Stimulated activated CD4-positive, alpha-beta T cell treated with anti-CD3 and anti-CD28 coated beads, TNF-alpha, amount 100 ng/mL, for 48 hours (primary cell): ENCODE data around the gene TPST1.
"Not testable (repeated sequence)": the region's sequence is repeated elsewhere in the genome, so short reads cannot be mapped to it uniquely, and the experiment has no call there.

Source experiments
- DNase-seq, 3 donors: peaks; one replicate each; pipeline ENCODE4 v3.0.0-alpha.2; 2020; ENCODE audit warnings: low read depth in 3 of 3

TPST1 gene

DNA sequence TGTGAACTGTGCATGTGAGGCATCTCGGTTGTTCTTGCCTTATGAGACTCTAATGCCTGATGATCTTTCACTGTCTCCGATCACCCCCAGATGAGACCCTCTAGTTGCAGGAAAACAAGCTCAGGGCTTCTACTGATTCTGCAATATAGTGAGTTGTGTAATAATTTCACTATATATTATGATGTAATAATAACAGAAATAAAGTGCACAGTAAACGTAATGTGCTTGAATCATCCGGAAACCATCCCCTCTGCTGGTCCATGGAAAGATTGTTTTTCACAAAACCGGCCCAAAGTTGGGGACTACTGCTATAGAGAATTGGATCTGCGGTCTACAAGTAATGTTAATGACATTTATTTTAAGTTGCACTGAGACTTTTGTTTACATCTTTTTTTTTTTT lies 126.7 kb downstream of the TPST1 start:
- no peak for DNase-seq

- no peak for DNase-seq
These were observed 128.3 kb downstream of the TPST1 start for GRCh38 chr7:66333443-66333842.

- no peak for DNase-seq
These were observed 130.2 kb downstream of the TPST1 start for GRCh38 chr7:66335318-66335717.

DNA sequence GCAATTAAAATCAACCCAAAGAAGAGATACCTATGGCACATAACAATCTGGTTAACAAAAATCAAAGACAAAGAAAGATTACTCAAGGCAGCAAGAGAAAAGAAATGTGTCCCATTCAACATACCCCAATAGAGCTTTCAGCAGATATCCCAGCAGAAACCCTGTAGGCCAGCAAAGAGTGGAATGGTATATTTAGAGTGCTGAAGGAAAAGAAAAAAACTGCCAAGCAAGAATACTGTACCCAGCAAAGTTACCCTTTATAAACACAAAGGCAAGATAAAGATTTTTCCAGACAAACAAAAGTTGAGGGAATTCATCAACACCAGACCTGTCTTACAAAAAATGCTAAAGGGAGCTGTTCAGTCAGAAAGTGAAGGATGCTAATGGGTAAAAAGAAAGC lies 131.6 kb downstream of the TPST1 start:
- DNase-seq = no peak

DNA sequence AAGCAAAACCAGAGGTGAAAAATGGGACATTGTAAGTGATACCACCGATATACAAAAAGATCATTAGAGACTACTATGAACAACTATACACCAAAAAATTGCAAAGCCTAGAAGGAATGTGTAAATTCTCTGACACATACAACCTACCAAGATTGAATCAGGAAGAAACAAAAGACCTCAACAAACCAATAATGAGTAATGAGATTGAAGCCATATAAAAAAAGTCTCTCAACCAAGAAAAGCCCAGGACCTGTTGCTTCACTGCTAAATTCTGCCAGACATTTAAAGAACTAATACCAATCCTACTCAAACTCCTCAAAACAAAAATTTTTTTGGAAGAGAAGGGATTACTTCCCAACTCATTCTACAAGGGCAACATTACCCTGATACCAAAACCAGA lies 134.0 kb downstream of the TPST1 start:
- DNase-seq = no peak

DNA sequence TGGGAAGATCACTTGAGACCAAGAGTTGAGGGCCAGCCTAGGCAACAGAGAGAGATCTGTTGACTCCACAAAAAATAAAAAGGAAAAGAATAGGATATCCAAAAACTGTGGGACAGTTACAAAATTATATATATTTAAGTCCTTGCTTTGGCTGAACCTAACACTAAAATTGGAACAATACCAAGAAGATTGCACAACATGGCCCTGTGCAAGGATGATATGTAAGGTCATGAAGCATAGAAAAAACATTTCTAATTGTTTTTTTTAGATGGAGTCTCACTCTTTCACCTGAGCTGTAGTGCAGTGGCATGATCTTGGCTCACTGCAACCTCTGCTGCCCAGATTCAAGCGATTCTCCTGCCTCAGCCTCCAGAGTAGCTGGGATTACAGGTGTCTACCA lies 139.0 kb downstream of the TPST1 start:
- DNase-seq = no peak

DNA sequence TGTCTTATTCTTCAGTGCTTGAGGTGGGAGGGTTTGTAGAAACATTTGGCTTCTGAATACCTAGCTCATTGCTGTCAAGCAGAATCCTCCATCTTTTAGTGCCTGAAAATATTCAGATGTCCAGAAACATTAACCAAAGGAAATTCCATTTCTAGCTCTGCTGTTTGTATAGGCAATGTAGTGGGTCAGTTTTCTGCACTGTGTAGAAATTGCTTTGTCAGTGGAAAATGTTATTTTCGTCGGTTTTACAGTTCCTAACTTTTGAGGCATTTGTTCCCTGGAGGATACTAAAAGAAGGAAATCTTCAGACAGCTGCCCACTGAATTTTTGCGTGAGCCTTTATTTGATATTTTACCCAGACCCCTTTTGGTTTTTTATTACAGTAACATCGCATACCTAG lies 143.4 kb downstream of the TPST1 start:
- DNase-seq = no peak

- DNase-seq = no peak
These were observed 143.8 kb downstream of the TPST1 start for GRCh38 chr7:66348959-66349358.

DNA sequence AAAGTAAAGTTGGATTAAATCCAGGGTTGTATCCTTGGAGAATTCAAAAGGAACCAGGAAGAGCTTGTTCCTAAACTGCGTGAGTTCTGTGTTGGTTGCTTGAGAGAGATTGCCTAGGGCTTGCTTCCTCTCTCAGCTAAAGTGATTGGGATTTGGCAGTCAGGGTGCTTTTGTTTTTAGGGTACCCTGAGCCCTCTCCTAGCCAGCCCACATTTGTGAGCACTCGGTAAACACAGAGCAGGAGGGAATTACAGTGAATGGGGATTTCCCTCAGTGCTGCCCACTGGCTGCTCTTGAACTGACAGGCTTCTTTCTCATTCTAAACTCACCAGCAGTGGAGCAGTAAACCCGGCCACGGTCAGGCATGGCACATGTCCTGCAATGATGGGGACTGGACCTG lies 146.9 kb downstream of the TPST1 start:
- DNase-seq = no peak

DNA sequence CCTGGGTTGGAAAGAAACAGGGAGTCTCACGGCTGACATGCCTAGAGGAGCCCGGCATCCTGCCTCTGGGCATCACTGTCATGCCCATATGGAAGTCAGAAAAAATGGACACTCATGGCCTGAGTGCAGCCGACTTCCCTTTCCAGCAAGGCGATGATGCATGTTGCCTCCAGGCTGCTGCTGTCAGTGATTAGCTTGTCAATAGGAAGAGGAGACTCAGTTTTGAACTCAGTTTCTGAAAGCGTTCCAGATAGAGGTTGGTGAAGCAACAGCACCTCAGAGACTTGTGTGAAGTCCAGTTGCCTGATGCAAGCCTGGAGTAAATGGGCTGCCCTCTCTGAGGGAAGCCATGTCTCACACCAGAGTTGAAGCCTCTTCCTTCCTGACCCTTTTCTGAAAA lies 148.4 kb downstream of the TPST1 start:
- no peak for DNase-seq

- DNase-seq = no peak
These were observed 150.6 kb downstream of the TPST1 start for GRCh38 chr7:66355756-66356155.

DNA sequence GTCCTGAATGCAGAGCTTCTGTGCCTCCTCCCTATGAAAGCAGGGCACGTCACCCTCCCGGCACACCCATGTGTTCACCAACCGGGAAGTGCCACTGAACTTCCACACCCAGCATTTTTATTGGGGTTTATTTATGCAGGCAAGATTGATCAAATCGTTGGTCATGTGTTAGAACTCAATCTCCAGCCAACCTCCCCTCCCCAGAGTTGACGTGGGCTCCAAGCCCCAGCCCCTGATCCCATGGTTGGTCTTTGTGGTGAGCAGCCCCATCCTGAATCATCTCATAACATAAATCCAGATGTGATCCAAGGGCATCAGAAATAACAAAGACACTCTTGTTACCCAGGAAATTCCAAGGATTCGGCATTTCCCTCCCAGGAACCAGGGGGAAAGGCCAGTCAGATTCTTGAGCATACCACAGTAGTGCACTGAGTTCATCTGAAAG lies 151.2 kb downstream of the TPST1 start:
- no peak for DNase-seq

DNA sequence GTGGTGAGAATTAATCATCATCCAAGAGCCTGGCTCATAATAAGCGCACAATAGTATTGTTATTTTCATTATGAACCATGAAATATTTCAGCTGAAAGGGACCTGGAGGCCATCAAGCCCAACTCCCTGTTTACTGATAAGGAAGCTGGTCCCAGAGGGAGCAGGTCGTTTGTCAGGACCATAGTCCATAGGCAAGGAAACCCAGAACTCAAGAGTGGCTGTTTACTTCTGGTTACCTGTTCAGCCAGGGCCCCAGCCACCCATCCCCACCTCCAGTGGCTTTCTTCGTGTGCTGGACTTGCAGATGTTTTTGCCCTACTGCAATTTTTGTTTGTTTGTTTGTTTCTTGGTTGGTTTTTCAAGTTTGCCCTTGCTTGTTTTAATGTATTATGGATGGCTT lies 152.0 kb downstream of the TPST1 start:
- DNase-seq = no peak

GRCh38 chr7:66359656-66360211 lies 154.6 kb downstream of the TPST1 start:
- DNase-seq = no peak

GRCh38 chr7:66362136-66362535 lies 157.0 kb downstream of the TPST1 start:
- no peak for DNase-seq

DNA sequence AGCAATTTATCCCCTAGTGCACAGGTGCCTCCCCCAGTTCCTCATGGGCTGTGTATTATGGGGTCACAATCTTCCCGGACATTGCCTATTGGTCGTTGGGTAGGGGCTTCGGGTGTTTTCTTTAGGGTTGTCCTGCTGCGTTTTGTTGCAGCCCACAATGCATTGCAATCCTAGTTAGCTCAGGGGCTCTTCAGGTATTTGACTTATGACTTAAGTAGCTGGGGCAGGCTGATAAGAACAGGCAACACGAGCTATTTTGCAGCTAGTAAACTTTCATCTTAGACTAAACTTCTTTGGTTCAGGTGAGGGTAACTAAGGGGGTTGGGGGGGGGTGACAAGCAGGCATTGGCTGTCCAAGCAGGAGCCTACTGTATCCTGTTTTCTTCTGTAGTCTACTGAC lies 158.5 kb downstream of the TPST1 start:
- no peak for DNase-seq

DNA sequence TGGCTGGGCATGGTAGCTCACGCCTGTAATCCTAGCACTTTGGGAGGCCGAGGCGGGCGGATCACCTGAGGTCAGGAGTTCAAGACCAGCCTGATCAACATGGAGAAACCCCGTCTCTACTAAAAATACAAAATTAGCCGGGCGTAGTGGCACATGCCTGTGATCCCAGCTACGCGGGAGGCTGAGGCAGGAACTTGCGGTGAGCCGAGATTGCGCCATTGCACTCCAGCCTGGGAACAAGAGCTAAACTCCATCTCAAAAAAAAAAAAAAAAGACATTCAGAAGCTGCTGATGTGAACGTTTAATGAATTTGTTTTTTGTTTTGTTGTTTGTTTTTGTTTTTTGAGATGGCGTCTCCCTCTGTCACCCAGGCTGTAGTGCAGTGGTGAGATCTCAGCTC lies 159.9 kb downstream of the TPST1 start:
- not testable (repeated sequence) for DNase-seq

- DNase-seq = no peak
These were observed 166.1 kb downstream of the TPST1 start for GRCh38 chr7:66371096-66371824.

DNA sequence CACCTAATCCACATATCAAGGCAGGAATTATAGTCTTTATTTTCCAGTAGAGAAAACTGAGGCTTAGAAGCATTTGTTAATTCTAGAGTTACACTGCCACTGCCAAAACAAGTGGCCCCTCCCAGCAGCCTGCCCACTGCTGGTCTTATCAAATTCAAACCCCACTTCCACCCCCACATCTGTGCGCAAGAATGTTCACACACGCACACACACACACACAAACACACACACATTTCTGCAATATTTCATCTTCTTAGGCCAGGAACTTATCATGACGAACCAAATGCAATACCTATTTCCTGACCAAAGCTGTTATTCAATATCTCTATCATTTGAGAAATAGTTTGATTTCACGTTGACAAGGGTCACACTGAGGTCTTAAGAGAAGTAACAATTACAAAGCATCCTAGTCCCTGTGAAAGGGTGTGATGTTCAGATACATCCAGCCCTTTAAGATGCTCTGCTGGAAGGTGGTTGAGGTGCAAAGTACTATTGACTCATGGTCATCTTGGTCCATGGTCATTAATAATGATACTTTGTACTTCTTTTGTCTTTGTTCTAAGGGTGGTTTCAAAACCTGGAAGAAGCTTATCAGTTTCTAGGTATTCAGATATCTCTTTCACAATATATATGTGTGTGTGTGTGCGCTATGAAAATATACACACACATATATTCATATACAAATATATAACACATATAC lies 169.2 kb downstream of the TPST1 start:
- not testable (repeated sequence) for DNase-seq

DNA sequence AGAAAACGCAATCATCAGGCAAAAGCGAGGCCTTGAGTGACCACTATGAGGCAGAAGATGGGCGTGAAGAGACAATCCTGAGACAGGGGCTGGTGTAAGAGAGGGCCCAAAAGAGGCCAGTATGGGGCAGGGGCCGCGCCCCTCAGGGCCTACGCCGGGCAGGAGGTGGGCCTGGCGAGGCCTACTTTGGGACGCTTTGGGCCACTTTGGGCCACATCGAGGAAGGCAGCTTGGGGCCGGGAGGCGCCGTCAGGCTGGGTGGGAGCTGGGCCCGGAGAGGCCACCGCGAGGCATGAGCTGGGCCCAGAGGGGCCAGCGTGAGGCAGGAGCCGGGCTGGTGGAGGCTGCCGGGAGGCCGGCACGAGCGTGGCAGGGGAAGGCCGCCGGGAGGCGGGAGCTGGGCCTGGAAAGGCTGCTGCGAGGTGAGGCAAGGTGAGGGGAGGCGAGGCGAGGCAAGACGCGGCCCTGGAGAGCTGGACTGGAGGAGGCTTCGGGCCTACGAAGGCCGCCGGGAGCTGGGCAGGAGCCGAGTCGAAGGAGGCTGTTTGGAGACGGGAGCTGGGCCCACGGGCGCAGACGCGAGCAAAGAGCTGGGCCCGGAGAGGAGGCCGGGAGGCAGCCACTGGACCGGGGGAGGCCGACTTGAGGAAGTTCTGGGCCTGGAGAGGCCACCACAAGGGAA lies 171.3 kb downstream of the TPST1 start:
- no peak for DNase-seq

DNA sequence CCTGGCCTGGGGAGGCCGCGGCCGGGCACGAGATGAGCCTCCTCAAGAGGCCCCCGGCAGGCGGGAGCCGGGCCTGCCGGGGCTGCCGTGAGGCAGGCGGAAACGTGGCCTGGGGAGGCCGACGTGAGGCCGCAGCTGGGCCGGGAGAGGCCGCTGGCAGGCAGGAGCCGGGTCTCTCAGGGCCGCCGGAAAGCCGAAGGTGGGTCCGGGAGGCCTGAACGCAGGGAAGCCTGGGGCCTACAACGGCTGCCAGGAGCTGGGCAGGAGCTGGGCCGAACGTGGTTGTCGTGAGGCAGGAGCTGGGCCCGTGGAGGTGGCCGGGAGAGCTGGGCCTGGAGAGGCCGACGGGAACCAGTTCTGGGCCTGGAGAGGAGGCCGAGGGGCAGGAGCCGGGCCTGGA lies 171.9 kb downstream of the TPST1 start:
- no peak for DNase-seq

- no peak for DNase-seq
These were observed 172.6 kb downstream of the TPST1 start for GRCh38 chr7:66377714-66378113.
